ENCODE data around the gene AADAT.
A peak's percentile ranks its signal among the peaks of the same experiment; 100 is the strongest.

DNA sequence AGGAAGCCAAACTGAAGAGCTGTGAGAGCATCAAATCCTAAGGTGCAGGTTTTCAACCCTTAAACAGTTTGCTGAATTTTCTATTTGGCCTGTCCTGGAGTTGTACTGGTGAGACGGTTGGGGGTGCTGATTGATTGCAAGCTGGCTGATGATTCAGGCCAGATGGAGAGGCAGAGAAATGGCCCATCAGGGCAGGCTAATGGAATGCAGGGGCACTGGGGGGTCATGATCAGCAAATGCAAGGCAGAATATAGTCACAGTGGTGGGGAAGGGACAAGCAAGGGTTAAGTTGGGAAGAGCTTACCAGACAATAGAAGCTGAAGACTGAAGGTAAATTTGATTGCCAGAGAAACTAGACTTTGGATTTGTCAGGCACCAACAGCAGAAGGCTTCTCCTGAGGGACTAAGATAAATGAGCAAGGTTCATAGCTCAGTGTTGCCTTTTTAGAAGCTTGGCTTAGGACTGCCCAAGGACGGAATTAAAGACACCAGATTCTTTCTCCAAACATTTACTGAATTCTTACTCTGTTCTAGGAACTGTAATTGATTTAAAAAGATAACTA is 4.3 kb upstream of the AADAT start:
- TF ChIP-seq POLR2AphosphoS5 (IDR thresholded peaks at IDR 0.05; ENCODE audit: low read depth, low read length) (no peak), EGR1 (IDR thresholded peaks at IDR 0.05; ENCODE audit: borderline replicate concordance, low read depth, low read length) (no peak), RXRA (IDR thresholded peaks at IDR 0.05; ENCODE audit: insufficient read depth, low read depth, low read length) (0 out of 2 replicates have a peak, but pooled peaks have one; percentile 9), TCF12 (IDR thresholded peaks at IDR 0.05; ENCODE audit: low read depth, low read length) (no peak), GABPA (IDR thresholded peaks at IDR 0.05; ENCODE audit: borderline replicate concordance, insufficient read depth, low read length) (no peak), EZH2 (IDR thresholded peaks at IDR 0.05; ENCODE audit: low read depth, low read length, severe bottlenecking) (no peak), MAFK (IDR thresholded peaks at IDR 0.05; ENCODE audit: low read depth, low read length) (no peak), HDAC2 (IDR thresholded peaks at IDR 0.05; ENCODE audit: borderline replicate concordance in 1 of 2, low read depth in 2 of 2, low read length in 2 of 2) (no peak), JUND (IDR thresholded peaks at IDR 0.05; ENCODE audit: low read length) (no peak), CREB1 (IDR thresholded peaks at IDR 0.05) (no peak), SRF (IDR thresholded peaks at IDR 0.05; ENCODE audit: low read depth, low read length) (no peak)
- TF ChIP-seq, protein P1, sequence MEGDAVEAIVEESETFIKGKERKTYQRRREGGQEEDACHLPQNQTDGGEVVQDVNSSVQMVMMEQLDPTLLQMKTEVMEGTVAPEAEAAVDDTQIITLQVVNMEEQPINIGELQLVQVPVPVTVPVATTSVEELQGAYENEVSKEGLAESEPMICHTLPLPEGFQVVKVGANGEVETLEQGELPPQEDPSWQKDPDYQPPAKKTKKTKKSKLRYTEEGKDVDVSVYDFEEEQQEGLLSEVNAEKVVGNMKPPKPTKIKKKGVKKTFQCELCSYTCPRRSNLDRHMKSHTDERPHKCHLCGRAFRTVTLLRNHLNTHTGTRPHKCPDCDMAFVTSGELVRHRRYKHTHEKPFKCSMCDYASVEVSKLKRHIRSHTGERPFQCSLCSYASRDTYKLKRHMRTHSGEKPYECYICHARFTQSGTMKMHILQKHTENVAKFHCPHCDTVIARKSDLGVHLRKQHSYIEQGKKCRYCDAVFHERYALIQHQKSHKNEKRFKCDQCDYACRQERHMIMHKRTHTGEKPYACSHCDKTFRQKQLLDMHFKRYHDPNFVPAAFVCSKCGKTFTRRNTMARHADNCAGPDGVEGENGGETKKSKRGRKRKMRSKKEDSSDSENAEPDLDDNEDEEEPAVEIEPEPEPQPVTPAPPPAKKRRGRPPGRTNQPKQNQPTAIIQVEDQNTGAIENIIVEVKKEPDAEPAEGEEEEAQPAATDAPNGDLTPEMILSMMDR (IDR thresholded peaks at IDR 0.05; ENCODE audit: control extremely low read depth in 1 of 3, insufficient read depth in 1 of 3, low read depth in 1 of 3, low read length in 3 of 3): no peak
- TF ChIP-seq, protein P2, sequence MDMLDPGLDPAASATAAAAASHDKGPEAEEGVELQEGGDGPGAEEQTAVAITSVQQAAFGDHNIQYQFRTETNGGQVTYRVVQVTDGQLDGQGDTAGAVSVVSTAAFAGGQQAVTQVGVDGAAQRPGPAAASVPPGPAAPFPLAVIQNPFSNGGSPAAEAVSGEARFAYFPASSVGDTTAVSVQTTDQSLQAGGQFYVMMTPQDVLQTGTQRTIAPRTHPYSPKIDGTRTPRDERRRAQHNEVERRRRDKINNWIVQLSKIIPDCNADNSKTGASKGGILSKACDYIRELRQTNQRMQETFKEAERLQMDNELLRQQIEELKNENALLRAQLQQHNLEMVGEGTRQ (IDR thresholded peaks at IDR 0.05; ENCODE audit: low read length): no peak
- TF ChIP-seq, protein P3, sequence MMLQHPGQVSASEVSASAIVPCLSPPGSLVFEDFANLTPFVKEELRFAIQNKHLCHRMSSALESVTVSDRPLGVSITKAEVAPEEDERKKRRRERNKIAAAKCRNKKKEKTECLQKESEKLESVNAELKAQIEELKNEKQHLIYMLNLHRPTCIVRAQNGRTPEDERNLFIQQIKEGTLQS (IDR thresholded peaks at IDR 0.05; ENCODE audit: insufficient read depth, low read depth, low read length): no peak

Data from H1 (cell line).